ENCODE results near the gene TCN2.
"Not testable (repeated sequence)": the region's sequence is repeated elsewhere in the genome, so short reads cannot be mapped to it uniquely, and the experiment has no call there.

TCN2 gene

GRCh38 chr22:30564761-30565119 is 42.2 kb upstream of the TCN2 start:
- no peak overlapping the region for H3K4me3 ChIP-seq (ENCODE audit: low read depth, low read length)
- no peak for TF ChIP-seq CTCF (IDR thresholded peaks at IDR 0.05; ENCODE audit: borderline replicate concordance, insufficient read depth, low read depth, low read length)

- no peak for TF ChIP-seq CTCF (IDR thresholded peaks at IDR 0.05; ENCODE audit: borderline replicate concordance, insufficient read depth, low read depth, low read length)
Measured at GRCh38 chr22:30565341-30565740, 41.6 kb upstream of the TCN2 start.

DNA sequence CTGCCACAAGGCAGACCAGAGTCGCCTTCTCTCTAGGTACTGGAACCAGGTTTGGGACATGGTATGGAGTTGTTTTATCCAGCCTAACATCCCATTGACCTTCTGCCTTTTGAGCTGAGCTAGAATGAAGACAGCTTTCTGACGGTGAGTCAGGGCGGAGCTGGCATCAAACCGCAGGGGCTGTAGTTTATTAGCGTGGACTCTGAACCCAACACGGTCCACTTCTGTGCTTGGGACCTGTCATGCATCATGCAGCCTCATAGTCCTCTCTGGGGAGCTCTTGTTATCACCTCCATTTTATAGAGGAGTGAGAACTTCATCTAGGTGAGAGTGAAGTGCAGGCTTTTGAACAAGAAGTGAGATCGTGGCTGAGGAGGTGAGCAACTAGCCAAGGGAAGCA is 40.8 kb upstream of the TCN2 start:
- no peak overlapping the region for H3K4me3 ChIP-seq (ENCODE audit: low read depth, low read length)
- TF ChIP-seq CTCF (IDR thresholded peaks at IDR 0.05; ENCODE audit: borderline replicate concordance, insufficient read depth, low read depth, low read length), result no peak

More at GRCh38 chr22:30565341-30565740, 41.6 kb upstream of the TCN2 start:
- no peak overlapping the region for H3K4me3 ChIP-seq (ENCODE audit: low read depth, low read length)

- H3K4me3 ChIP-seq (ENCODE audit: low read depth, low read length), result not testable (repeated sequence)
Measured at GRCh38 chr22:30567277-30567676, 39.7 kb upstream of the TCN2 start.

- no peak for TF ChIP-seq CTCF (IDR thresholded peaks at IDR 0.05; ENCODE audit: borderline replicate concordance, insufficient read depth, low read depth, low read length)
- H3K4me3 ChIP-seq (ENCODE audit: low read depth, low read length), result no peak overlapping the region
Measured at GRCh38 chr22:30568137-30568805, 38.7 kb upstream of the TCN2 start.

- no peak for TF ChIP-seq CTCF (IDR thresholded peaks at IDR 0.05; ENCODE audit: borderline replicate concordance, insufficient read depth, low read depth, low read length)
Measured at GRCh38 chr22:30569674-30570202, 37.2 kb upstream of the TCN2 start.

GRCh38 chr22:30572210-30572609 is 34.8 kb upstream of the TCN2 start:
- TF ChIP-seq CTCF (IDR thresholded peaks at IDR 0.05; ENCODE audit: borderline replicate concordance, insufficient read depth, low read depth, low read length), result no peak

More at GRCh38 chr22:30569674-30570202, 37.2 kb upstream of the TCN2 start:
- H3K4me3 ChIP-seq (ENCODE audit: low read depth, low read length), result no peak overlapping the region

More at GRCh38 chr22:30572210-30572609, 34.8 kb upstream of the TCN2 start:
- H3K4me3 ChIP-seq (ENCODE audit: low read depth, low read length), result no peak overlapping the region

All from GM12875 (cell line).